ENCODE data around the gene TUBA1C.
"Not testable (repeated sequence)": the region's sequence is repeated elsewhere in the genome, so short reads cannot be mapped to it uniquely, and the experiment has no call there.

TUBA1C gene

DNA sequence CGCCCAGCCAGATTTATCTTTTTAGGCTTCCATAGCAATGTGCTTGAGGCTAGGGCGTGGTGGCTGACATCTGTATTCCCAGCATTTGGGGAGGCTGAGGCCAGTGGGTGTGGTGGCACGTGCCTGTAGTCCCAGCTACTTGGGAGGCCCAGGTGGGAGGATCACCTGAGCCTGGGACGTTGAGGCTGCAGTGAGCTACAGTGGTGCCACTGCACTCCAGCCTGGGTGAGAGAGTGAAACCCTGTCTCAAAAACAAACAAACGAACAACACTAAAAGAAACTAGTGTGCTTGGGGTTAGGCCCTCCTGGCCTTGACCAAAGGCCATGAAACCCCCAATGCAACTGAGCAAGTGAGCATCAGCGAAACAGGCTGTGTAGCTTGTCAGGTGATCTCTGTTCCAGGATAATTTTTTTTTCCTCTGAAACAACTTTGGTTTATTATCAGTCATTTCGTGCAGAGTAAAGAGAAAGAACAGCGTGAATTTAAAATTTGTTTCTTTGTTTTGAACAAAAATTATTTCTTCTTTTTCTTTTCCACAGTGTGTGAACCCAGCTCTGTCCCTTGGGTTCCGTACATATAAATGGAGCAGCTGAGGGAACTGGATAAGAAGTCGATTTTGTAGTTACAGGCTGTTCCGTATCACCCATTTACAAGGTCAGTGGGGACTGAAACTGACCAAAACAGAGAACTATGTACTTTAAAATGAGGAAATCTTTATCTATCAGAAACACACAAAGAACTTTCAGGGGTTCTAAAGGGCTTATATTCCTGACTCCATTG is 8.8 kb upstream of the TUBA1C start:
- DNase-seq (ENCODE audit: low spot score): no peak

- DNase-seq (ENCODE audit: low spot score): not testable (repeated sequence)
These were observed 7.2 kb upstream of the TUBA1C start for GRCh38 chr12:49257508-49258184.

- DNase-seq (ENCODE audit: low spot score): no peak
These were observed 5.4 kb upstream of the TUBA1C start for GRCh38 chr12:49259452-49259851.

DNA sequence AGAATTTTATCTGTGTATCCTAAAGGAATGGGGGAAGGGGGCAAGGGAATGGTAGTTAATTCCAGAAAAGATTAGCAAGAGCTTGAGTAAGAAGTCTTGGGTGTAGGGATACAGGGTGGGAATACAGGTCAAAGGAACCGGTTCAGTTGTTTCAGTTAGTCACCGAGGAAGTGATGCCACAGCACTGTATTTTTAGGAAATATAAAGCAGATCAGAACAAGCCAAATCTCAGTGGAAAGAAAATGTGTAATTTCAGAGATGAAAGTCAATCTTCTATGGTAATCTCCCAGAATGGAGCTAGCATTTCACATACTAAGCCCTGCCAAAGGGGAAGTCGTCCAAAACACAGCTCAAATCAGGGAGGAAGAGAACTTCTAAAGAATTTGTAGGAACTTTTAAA is 4.7 kb upstream of the TUBA1C start:
- DNase-seq (ENCODE audit: low spot score): no peak

GRCh38 chr12:49260571-49261363 is 4.1 kb upstream of the TUBA1C start:
- DNase-seq (ENCODE audit: low spot score): no peak

GRCh38 chr12:49261721-49262120 is 3.2 kb upstream of the TUBA1C start:
- no peak for DNase-seq (ENCODE audit: low spot score)

DNA sequence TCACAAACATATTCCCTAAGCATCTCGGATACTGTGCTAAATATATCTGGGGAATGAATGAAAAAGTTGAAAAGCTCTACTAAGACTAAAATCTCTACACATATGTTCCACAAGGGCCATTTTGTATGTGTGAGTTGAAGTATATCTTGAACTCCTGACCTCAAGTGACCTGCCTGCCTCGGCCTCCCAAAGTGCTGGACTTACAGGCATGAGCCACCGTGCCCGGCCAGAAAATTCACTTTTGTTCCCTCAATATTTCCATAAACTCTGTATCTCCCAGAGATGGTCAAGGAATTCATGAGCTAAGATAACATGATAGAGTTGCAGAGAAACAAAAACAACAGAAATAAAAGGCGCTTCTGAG is 1.5 kb upstream of the TUBA1C start:
- no peak for DNase-seq (ENCODE audit: low spot score)

- DNase-seq (ENCODE audit: low spot score): no peak
These were observed 413 bp upstream of the TUBA1C start for GRCh38 chr12:49264466-49264872.

DNA sequence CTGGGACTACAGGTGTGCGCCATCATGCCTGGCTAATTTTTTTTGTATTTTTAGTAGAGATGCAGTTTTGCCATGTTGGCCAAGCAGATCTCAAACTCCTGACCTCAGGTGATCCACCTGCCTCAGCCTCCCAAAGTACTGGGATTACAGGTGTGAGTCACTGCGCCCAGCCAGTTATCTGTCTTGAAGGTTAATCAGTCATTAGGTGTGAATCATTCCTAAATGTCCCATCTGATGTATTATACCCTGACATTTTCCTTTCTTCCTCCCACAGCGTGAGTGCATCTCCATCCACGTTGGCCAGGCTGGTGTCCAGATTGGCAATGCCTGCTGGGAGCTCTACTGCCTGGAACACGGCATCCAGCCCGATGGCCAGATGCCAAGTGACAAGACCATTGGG is 4.3 kb downstream of the TUBA1C start:
- not testable (repeated sequence) for DNase-seq (ENCODE audit: low spot score)

DNA sequence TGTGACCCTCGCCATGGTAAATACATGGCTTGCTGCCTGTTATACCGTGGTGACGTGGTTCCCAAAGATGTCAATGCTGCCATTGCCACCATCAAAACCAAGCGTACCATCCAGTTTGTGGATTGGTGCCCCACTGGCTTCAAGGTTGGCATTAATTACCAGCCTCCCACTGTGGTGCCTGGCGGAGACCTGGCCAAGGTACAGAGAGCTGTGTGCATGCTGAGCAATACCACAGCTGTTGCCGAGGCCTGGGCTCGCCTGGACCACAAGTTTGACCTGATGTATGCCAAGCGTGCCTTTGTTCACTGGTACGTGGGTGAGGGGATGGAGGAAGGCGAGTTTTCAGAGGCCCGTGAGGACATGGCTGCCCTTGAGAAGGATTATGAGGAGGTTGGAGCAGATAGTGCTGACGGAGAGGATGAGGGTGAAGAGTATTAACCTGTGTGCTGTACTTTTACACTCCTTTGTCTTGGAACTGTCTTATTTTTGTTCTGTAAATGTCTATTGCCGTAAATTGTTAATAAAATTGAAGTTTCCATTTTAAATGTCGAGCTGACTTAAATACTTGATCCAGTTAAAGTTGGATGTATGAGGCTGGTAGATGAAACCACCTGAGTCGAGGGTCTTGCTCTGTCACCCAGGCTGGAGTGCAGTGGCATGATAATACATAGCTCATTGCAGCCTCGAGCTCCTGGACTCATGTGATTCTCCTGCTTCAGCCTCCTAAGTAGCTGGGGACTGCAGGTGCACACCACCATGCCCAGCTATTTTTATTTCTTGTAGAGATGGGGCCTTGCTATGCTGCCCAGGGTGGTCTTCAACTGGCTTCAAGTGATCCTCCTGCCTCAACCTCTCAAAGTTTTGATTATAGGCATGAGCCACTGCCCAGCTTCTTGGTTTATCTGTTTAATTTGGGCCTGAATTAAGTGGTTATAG is 8.2 kb downstream of the TUBA1C start:
- DNase-seq (ENCODE audit: low spot score): no peak

DNA sequence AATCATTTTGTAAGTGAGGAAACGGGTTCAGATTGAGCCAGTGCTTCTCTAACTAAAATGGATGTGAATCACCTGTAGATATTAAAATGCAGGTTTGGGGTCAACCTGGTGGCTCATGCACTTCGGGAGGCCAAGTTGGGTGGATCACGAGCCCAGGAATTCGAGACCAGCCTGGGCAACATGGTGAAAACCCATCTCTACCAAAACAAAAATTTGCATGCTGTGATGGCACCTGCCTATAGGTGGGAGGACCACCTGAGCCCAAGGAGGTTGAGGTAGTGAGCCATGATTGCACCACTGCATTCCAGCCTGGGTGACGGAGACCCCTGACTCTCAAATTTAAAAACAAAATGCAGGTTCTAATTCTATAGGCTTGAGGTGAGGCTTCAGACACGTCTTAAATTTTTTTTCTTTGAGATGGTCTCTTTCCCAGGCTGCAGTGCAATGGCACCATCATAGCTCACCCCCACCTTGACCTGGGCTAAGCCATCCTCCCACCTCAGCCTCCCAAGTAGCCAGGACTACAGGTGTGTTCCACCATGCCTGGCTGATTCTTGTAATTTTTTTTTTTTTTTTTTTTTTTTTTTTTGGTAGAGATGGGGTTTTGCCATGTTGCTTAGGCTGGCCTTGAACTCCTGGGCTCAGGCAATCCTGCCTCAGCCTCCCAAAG is 9.0 kb downstream of the TUBA1C start:
- DNase-seq (ENCODE audit: low spot score): no peak

- DNase-seq (ENCODE audit: low spot score): no peak
These were observed 9.7 kb downstream of the TUBA1C start for GRCh38 chr12:49274396-49275069.

DNA sequence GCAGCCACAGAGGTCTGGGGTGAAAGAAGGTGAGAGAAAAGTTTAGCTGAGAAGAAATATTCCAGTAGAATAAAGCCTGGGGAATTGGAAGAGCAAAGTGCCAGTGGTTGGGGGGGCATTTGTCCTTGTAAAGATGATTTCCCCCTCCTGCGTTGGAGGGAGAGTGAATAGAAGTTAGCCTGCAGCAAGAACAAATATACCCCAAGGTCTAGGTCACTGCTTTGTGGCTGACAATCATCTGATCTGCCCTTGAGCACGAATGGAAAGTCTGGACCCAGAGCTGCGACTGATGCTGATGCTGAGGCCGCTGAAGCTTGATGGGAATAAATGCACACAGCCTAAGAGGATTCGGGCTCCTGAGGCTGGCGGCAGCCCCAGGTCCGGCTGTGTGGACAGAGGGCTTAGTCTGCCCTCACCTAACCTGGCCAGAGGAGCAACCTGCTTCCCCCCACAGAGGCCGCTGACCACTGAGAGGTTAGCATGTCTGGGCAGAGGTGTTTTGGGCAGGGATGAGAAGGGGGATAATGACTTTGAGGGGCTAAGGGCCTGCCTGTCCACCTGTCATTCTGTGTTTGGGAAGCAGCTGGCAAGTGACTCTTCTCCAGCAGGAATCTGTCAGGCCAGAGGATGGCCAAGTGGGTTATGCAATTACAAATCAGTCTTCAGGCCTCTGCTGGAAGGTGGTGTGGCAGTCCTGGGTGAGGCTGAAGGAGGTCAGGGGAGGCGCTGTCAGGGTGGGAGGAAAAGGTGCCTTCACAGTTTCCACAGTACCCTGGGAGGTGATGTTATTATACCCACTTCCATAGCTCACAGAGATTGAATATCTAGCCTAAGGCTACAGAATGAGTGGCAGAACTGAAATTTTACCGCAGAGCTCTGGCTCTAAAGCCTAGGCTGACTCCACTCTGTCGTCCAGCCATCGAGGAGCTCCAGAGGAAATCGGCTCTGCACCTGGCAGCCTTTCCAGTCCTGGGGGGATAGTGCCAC is 11.7 kb downstream of the TUBA1C start:
- DNase-seq (ENCODE audit: low spot score): peak; percentile 61

GRCh38 chr12:49277466-49277865 is 12.6 kb downstream of the TUBA1C start:
- peak; percentile 76 for DNase-seq (ENCODE audit: low spot score)

DNA sequence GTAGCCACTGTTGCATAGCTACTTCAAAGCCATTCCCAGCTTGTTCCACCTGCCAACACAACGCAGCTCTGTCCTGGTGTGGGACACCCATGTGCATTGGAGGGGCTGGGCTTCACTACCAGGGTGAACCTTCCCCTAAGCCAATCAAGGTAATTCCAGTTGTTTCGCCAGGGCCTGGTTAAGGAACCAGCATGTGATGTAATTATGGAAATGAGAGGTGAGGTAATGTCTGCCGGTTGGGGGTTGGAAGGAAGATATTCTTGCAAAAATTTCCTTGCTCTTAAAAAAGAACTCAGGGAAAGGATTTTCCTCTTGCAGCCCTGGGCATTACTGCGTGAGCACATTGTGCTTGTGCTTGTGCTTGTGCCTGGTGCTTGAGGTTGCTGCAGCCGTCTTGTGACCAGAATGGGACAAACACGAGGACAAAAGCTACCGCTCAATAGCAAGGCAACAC is 14.9 kb downstream of the TUBA1C start:
- peak; percentile 57 for DNase-seq (ENCODE audit: low spot score)

DNA sequence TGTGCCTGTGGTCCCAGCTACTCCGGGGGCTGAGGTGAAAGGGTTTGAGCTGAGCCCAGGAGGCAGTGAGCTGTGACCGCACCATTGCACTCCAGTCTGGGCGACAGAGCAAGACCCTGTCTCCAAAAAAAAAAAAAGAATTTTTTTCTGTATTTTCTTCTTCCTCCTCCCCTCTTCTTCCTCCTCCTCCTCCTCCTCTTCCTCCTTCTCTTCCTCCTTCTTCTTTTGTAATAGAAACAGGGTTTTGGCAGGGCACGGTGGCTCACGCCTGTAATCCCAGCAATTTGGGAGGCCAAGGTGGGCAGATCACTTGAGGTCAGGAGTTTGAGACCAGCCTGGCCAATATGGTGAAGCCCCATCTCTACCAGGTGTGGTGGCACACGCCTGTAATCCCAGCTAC is 15.7 kb downstream of the TUBA1C start:
- not testable (repeated sequence) for DNase-seq (ENCODE audit: low spot score)

- no peak for DNase-seq (ENCODE audit: low spot score)
These were observed 17.4 kb downstream of the TUBA1C start for GRCh38 chr12:49282302-49282701.

DNA sequence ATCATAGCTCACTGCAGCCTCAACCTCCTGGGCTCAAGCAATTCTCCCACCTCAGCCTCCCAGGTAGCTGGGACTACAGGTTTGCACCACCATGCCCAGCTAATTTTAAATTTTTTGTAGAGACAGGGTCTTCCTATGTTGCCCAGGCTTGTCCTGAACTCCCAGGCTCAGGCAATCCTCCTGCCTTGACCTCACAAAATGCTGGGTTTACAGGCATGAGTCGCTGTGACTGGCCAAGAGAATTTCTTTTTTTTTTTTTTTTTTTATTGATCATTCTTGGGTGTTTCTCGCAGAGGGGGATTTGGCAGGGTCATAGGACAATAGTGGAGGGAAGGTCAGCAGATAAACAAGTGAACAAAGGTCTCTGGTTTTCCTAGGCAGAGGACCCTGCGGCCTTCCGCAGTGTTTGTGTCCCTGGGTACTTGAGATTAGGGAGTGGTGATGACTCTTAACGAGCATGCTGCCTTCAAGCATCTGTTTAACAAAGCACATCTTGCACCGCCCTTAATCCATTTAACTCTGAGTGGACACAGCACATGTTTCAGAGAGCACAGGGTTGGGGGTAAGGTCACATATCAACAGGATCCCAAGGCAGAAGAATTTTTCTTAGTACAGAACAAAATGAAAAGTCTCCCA is 18.0 kb downstream of the TUBA1C start:
- not testable (repeated sequence) for DNase-seq (ENCODE audit: low spot score)

Data from cerebellar cortex (tissue), 1 donor.